Transverse colon (tissue), 4 donors: Measurements from ENCODE around the gene OPA1.

Experiments
- CTCF ChIP-seq, 5 experiments: fragments of 200-600 bp in 3 of 5; fragments of 450-650 bp in 2 of 5; sonication (generic) in 3 of 5; IDR thresholded peaks; 1 replicate in 2 of 5; 2 replicates in 3 of 5; pipeline ENCODE4 v1.5.1; 2016 to 2017; ENCODE audit warnings: antibody characterized with exemption in 5 of 5, inconsistent platforms in 3 of 5, mild to moderate bottlenecking in 2 of 5, moderate library complexity in 1 of 5
- POLR2AphosphoS5 ChIP-seq, 3 donors: sonication (generic); formaldehyde crosslinking; IDR thresholded peaks; one replicate each; pipeline ENCODE4 v1.6.1; 2016; ENCODE audit warnings: antibody characterized with exemption in 3 of 3

GRCh38 chr3:193734737-193735366 lies 141.8 kb downstream of the OPA1 start:
- TF ChIP-seq CTCF (IDR thresholded peaks at IDR 0.05) (no peak), POLR2AphosphoS5 (IDR thresholded peaks at IDR 0.05) (no peak)
